HepG2 (cell line): ENCODE measurements around the gene SMIM36. TPM values are rescaled to one million over a fixed set of nuclear protein-coding genes. Genes with fewer than 3 reads are reported as not detected.

Experiments used
- ATAC-seq: fragments of 200-7000 bp; cut with Tn5 transposase; 3 replicates; pipeline ENCODE4 v1.9.1; 2020; ENCODE audit warnings: mild to moderate bottlenecking, moderate library complexity
- BruUV-seq: library from RNA; stranded (reverse); fragments of 400-500 nt; replicated peaks from 2 replicates; lab custom pipeline; 2021; lab: Mats Ljungman, UMichigan
- CTCF ChIA-PET: fragments of 300-600 bp; formaldehyde crosslinking; extraction: SDS; loops from one replicate; lab custom pipeline; 2021; ENCODE audit warnings: low total read pairs, inconsistent platforms, low intra/inter-chr PET ratio; lab: Yijun Ruan, JAX
- POLR2A ChIA-PET: fragments of 350-600 bp; sonication (Branson Sonifier 250); formaldehyde crosslinking; loops from one replicate; lab custom pipeline; 2020; ENCODE audit warnings: antibody characterized with exemption, inconsistent platforms; lab: Yijun Ruan, JAX
- DNase-seq: peaks from one replicate; pipeline ENCODE4 v3.0.0-alpha.2; 2015; ENCODE audit warnings: low spot score
- FAIRE-seq: peaks from 3 replicates; lab custom pipeline; 2011; peaks lifted over from hg19 to GRCh38; lab: Jason Lieb, UNC
- H2AFZ ChIP-seq: one replicate; pipeline ENCODE4 v1.6.1; 2011; ENCODE audit warnings: low read length, inconsistent platforms
- H3K27ac ChIP-seq: fragments of 300-600 bp; 3 replicates; pipeline ENCODE4 v1.8.0; 2011; ENCODE audit warnings: mixed run types, mild to moderate bottlenecking, mixed read lengths, low read length, inconsistent platforms; ENCODE audit not compliant: insufficient read depth; ENCODE audit errors: extremely low read length
- H3K27me3 ChIP-seq, 2 experiments: fragments of 200-600 bp in 1 of 2; 2 replicates in 1 of 2; 3 replicates in 1 of 2; pipeline versions ENCODE4 v1.6.0 to v1.8.0; 2011; ENCODE audit warnings: low read length in 2 of 2, mild to moderate bottlenecking in 2 of 2, moderate library complexity in 2 of 2, inconsistent platforms in 1 of 2; ENCODE audit not compliant: insufficient read depth in 2 of 2, control insufficient read depth in 1 of 2
- H3K36me3 ChIP-seq, 2 experiments: fragments of 200-600 bp in 1 of 2; replicated peaks in 1 of 2; 2 replicates in 1 of 2; 3 replicates in 1 of 2; pipeline versions ENCODE4 v1.5.1 to v1.8.0; 2011; ENCODE audit warnings: low read length in 2 of 2, inconsistent platforms in 1 of 2; ENCODE audit not compliant: insufficient read depth in 2 of 2, control insufficient read depth in 1 of 2
- H3K4me1 ChIP-seq: 2 replicates; pipeline ENCODE4 v1.5.1; 2012; ENCODE audit warnings: low read length, inconsistent platforms; ENCODE audit not compliant: insufficient read depth
- H3K4me2 ChIP-seq: 2 replicates; pipeline ENCODE4 v1.6.0; 2011; ENCODE audit warnings: low read depth, low read length, inconsistent platforms
- H3K4me3 ChIP-seq, 3 experiments: fragments of 200-600 bp in 1 of 3; sonication (generic), shearing (Covaris generic) in 1 of 3; replicated peaks in 1 of 3; 2 replicates each; pipeline ENCODE4 v1.5.1; 2011 to 2016; ENCODE audit warnings: low read length in 3 of 3, inconsistent platforms in 2 of 3, low read depth in 2 of 3, mild to moderate bottlenecking in 2 of 3, control low read depth in 1 of 3, mixed read lengths in 1 of 3; ENCODE audit not compliant: insufficient read depth in 1 of 3
- H3K79me2 ChIP-seq: one replicate; pipeline ENCODE4 v1.6.1; 2011; ENCODE audit warnings: low read length, inconsistent platforms; ENCODE audit not compliant: insufficient read depth
- H3K9ac ChIP-seq: 2 replicates; pipeline ENCODE4 v1.6.0; 2011; ENCODE audit warnings: mild to moderate bottlenecking, low read depth, low read length, inconsistent platforms; ENCODE audit not compliant: insufficient read depth
- H3K9me3 ChIP-seq: 2 replicates; pipeline ENCODE4 v1.5.1; 2012; ENCODE audit warnings: mild to moderate bottlenecking, low read length
- H4K20me1 ChIP-seq: 2 replicates; pipeline ENCODE4 v1.6.0; 2011; ENCODE audit warnings: inconsistent platforms, mild to moderate bottlenecking, low read length, moderate library complexity; ENCODE audit not compliant: insufficient read depth
- CEBPB ChIP-seq: IDR thresholded peaks from 2 replicates; pipeline ENCODE4 v1.6.1; 2011; ENCODE audit warnings: low read depth, low read length, improper control_type of control experiment, borderline replicate concordance
- CEBPG ChIP-seq: IDR thresholded peaks from 2 replicates; pipeline ENCODE4 v1.6.1; 2016
- FOXO4 ChIP-seq: sonication (generic); formaldehyde crosslinking; conservative IDR thresholded peaks from 2 replicates; pipeline ENCODE4 v1.8.1; 2023; ENCODE audit warnings: missing genetic modification reagents
- HNF1B ChIP-seq: sonication (generic); formaldehyde crosslinking; IDR thresholded peaks from 2 replicates; pipeline ENCODE4 v1.5.1; 2020; ENCODE audit warnings: mild to moderate bottlenecking, moderate library complexity, missing genetic modification reagents
- IRX3 ChIP-seq: sonication (generic); formaldehyde crosslinking; IDR thresholded peaks from 2 replicates; pipeline ENCODE4 v1.8.1; 2023; ENCODE audit warnings: mild to moderate bottlenecking, low read depth, missing genetic modification reagents, borderline replicate concordance
- MTF1 ChIP-seq: sonication (generic); formaldehyde crosslinking; IDR thresholded peaks from 2 replicates; pipeline ENCODE4 v1.5.0; 2020; ENCODE audit warnings: missing genetic modification reagents
- SRSF1 ChIP-seq: fragments of 200-400 bp; formaldehyde crosslinking; optimal IDR thresholded peaks from 2 replicates; pipeline ENCODE3; 2017; ENCODE audit warnings: mild to moderate bottlenecking, low read depth, low read length, moderate library complexity
- THAP11 ChIP-seq: IDR thresholded peaks from 2 replicates; pipeline ENCODE4 v1.6.1; 2016; ENCODE audit warnings: missing biosample characterization, missing genetic modification reagents
- ZFP41 ChIP-seq: sonication (generic); formaldehyde crosslinking; IDR thresholded peaks from 2 replicates; pipeline ENCODE4 v1.4.0; 2020; ENCODE audit warnings: mild to moderate bottlenecking, missing genetic modification reagents, borderline replicate concordance
- ZNF101 ChIP-seq: sonication (generic); formaldehyde crosslinking; IDR thresholded peaks from 2 replicates; pipeline ENCODE4 v1.4.0; 2020; ENCODE audit warnings: mild to moderate bottlenecking, low read depth, missing genetic modification reagents, borderline replicate concordance
- ZNF33A ChIP-seq: sonication (generic); formaldehyde crosslinking; IDR thresholded peaks from 2 replicates; pipeline ENCODE4 v1.5.1; 2020; ENCODE audit warnings: missing genetic modification reagents, mild to moderate bottlenecking, moderate library complexity, borderline replicate concordance
- ZNF33B ChIP-seq: sonication (generic); formaldehyde crosslinking; IDR thresholded peaks from 2 replicates; pipeline ENCODE4 v1.5.1; 2020; ENCODE audit warnings: mild to moderate bottlenecking, missing genetic modification reagents
- ZNF446 ChIP-seq: sonication (generic); formaldehyde crosslinking; IDR thresholded peaks from 2 replicates; pipeline ENCODE4 v1.5.0; 2020; ENCODE audit warnings: mild to moderate bottlenecking, missing genetic modification reagents
- WGBS: methylation state at CpG from one replicate; pipeline ENCODE4 v1.1.6; 2017; ENCODE audit warnings: low lambda C conversion rate; 5-methylcytosine and 5-hydroxymethylcytosine counted together
- in situ Hi-C: cut with HindIII; loops from 2 replicates; pipeline ENCODE4 v1.10.0; 2017; ENCODE audit warnings: low pct_unique_long_range_greater_than_20kb; ENCODE audit not compliant: extremely low pct_ligation_motif_present
- intact Hi-C: fragments of 100-400 bp; cut with micrococcal nuclease; formaldehyde crosslinking; loops from one replicate; pipeline ENCODE4 v1.10.0; 2022; ENCODE audit not compliant: unreplicated experiment
- polyA plus RNA-seq, 8 experiments: library from polyadenylated mRNA; depleted of rRNA in 3 of 8; stranded (reverse) in 7 of 8; unstranded in 1 of 8; fragments of >200 nt; fragmentation: Illumina TruSeq in 4 of 8; extraction: Trizol in 4 of 8; gene quantifications; 2 replicates each; pipeline versions ENCODE4 v1.2.1 to v1.2.3, GENCODE V29; 2011 to 2016; ENCODE audit warnings: low read depth in 4 of 8, missing spikeins in 1 of 8, mixed read lengths in 1 of 8; ENCODE audit not compliant: insufficient read depth in 1 of 8
- total RNA-seq, 5 experiments: library from RNA; depleted of rRNA; stranded (reverse); fragments of >200 nt; fragmentation: Illumina TruSeq; extraction: Trizol; gene quantifications; 2 replicates each; pipeline ENCODE4 v1.2.3, GENCODE V29; 2016; ENCODE audit warnings: low read depth in 1 of 5

The SMIM36 gene
- total and polyA plus RNA-seq, 2 of the 13 experiments (the other 11 are each of a cell fraction or from before 2014, with no cell fraction given) = not detected

GRCh38 chr17:55456307-55457240 is 54.7 kb downstream of the SMIM36 start:
- TF ChIP-seq CEBPG (0 out of 2 replicates have a peak, but pooled peaks have one; percentile 17), ZNF446 (CRISPR knock-in tag) (no peak), SRSF1 (no peak), CEBPB (peak; percentile 55; the same call in 1 of the 2 replicates)
- TF ChIP-seq, all 625 proteins: peak for 2
- in situ Hi-C loops (no loop called here), intact Hi-C loops (loop anchor here (5.0 kb wide), 2 partner anchors 34 to 41 kb away; partner anchors contain the start of gene MMD)
- H3K9ac ChIP-seq = no peak overlapping the region
- no peak overlapping the region for H3K27ac ChIP-seq
- FAIRE-seq (no peak), ATAC-seq (no peak), DNase-seq (no peak)
- H2AFZ ChIP-seq = no peak overlapping the region
- BruUV-seq = no TSS peak
- CTCF ChIA-PET = no interaction called here
- peaks cover 66% of the 10 kb centered on the region for H3K4me1 ChIP-seq
- H3K79me2 ChIP-seq = no peaks in the 10 kb centered on the region
- H3K4me2 ChIP-seq = no peak overlapping the region
- H3K27me3 ChIP-seq = no peaks in the 10 kb centered on the region
- H3K9me3 ChIP-seq = no peaks in the 10 kb centered on the region
- H4K20me1 ChIP-seq = no peaks in the 10 kb centered on the region
- H3K4me3 ChIP-seq = no peak overlapping the region
- POLR2A ChIA-PET = interaction anchor here (2.1 kb wide), 1 partner anchor 35 kb away, joined by 15 read pairs; the partner anchor contains the start of gene MMD
- H3K36me3 ChIP-seq = no peaks in the 10 kb centered on the region
- over 99% methylated on average over 6 of the region's 6 CpGs for WGBS

- ChIA-PET POLR2A (interaction anchor here (0.7 to 2.1 kb wide), 12 partner anchors 9 to 168 kb away, joined by 3 to 33 read pairs (median 4); partner anchors contain the start of gene MMD), CTCF (no interaction called here)
- peak overlapping the region; percentile 30 for H3K4me2 ChIP-seq
- BruUV-seq = no TSS peak
- H4K20me1 ChIP-seq = no peaks in the 10 kb centered on the region
- H3K27me3 ChIP-seq = no peaks in the 10 kb centered on the region
- no peaks in the 10 kb centered on the region for H3K36me3 ChIP-seq
- H3K4me3 ChIP-seq = no peak overlapping the region
- intact Hi-C loops (loop anchor here (1.0 to 5.0 kb wide), 3 partner anchors 33 to 47 kb away; partner anchors contain the start of gene MMD), in situ Hi-C loops (no loop called here)
- WGBS = 14% methylated on average over 4 of the region's 4 CpGs
- H3K27ac ChIP-seq = peak overlapping the region; percentile 57
- H3K9me3 ChIP-seq = no peaks in the 10 kb centered on the region
- no peak overlapping the region for H2AFZ ChIP-seq
- ATAC-seq (peak; percentile 92), FAIRE-seq (peak; percentile 71), DNase-seq (peak; percentile 98)
- H3K4me1 ChIP-seq = peaks cover 82% of the 10 kb centered on the region
- H3K79me2 ChIP-seq = no peaks in the 10 kb centered on the region
- H3K9ac ChIP-seq = no peak overlapping the region
- TF ChIP-seq THAP11 (CRISPR knock-in tag) = peak; percentile 49; the same call in 1 of the 2 replicates
- no peak for TF ChIP-seq MTF1 (CRISPR knock-in tag)
- TF ChIP-seq FOXO4 (CRISPR knock-in tag) = no peak
- no peak for TF ChIP-seq ZNF101 (CRISPR knock-in tag)
- TF ChIP-seq IRX3 (CRISPR knock-in tag) = no peak
- TF ChIP-seq ZNF33B (CRISPR knock-in tag) = no peak
- no peak for TF ChIP-seq ZNF33A (CRISPR knock-in tag)
- no peak for TF ChIP-seq HNF1B (CRISPR knock-in tag)
- no peak for TF ChIP-seq ZFP41
These were observed 56.3 kb downstream of the SMIM36 start for GRCh38 chr17:55454906-55455474.
